Measurements from ENCODE around the gene SAMD4A. TPM values are rescaled to one million over a fixed set of nuclear protein-coding genes. Genes with fewer than 3 reads are reported as not detected.

SAMD4A gene
- polyA plus RNA-seq, 3 donors: 3.2 to 8.6 (median 4.2) TPM

GRCh38 chr14:54711812-54712464 lies 145.0 kb downstream of the SAMD4A start:
- intact Hi-C loops (cut with micrococcal nuclease): no loop called here
- peaks cover 2 to 5% (median 2%) of the 10 kb centered on the region in 3 donors for H3K27me3 Mint-ChIP-seq (ENCODE audit: low read depth in 3 of 3)
- peaks cover 15% of the 10 kb centered on the region for H3K4me1 Mint-ChIP-seq
- Histone ChIP-seq H3K36me3 (replicated peaks in 1 of 2; ENCODE audit: control insufficient read depth in 1 of 2, insufficient read depth in 2 of 2, low read length in 2 of 2) (no peaks in the 10 kb centered on the region), H3K9me3 (replicated peaks in 1 of 2; ENCODE audit: control insufficient read depth in 1 of 2, insufficient read depth in 1 of 2, low read length in 2 of 2) (no peaks in the 10 kb centered on the region), H4K20me1 (ENCODE audit: insufficient read depth, low read length) (no peaks in the 10 kb centered on the region), H3K4me2 (replicated peaks; ENCODE audit: extremely low read depth, low read length, poor library complexity, severe bottlenecking) (peak overlapping the region; percentile 35), H3K27ac (ENCODE audit: low read depth in 1 of 2, low read length in 2 of 2) (peak overlapping the region in 1 of 2 donors; percentile 4), H3K4me1 (ENCODE audit: control insufficient read depth in 1 of 2, insufficient read depth in 2 of 2, low read length in 2 of 2) (peaks cover 15 to 17% of the 10 kb centered on the region in 2 donors), H2AFZ (ENCODE audit: insufficient read depth, low read depth, low read length, poor library complexity, severe bottlenecking) (peak overlapping the region; percentile 15), H3K27me3 (ENCODE audit: control insufficient read depth in 2 of 2, insufficient read depth in 2 of 2, low read length in 2 of 2) (no peaks in the 10 kb centered on the region), H3K79me2 (ENCODE audit: insufficient read depth, low read length) (no peaks in the 10 kb centered on the region), H3K4me3 (replicated peaks in 1 of 3; ENCODE audit: low read depth in 2 of 3, low read length in 3 of 3) (peak overlapping the region in 1 of 3 experiments; percentile 25), H3K9ac (ENCODE audit: insufficient read depth, low read length, poor library complexity, severe bottlenecking) (no peak overlapping the region)
- DNase-seq: peak in 1 of 3 donors; percentile 9
- WGBS (ENCODE audit: insufficient coverage): 26% methylated on average over 3 of the region's 5 CpGs
- no peaks in the 10 kb centered on the region for H3K36me3 Mint-ChIP-seq
- peaks cover 0 to 2% (median 0%) of the 10 kb centered on the region in 7 donors for H3K9me3 Mint-ChIP-seq
- TF ChIP-seq, protein P1, sequence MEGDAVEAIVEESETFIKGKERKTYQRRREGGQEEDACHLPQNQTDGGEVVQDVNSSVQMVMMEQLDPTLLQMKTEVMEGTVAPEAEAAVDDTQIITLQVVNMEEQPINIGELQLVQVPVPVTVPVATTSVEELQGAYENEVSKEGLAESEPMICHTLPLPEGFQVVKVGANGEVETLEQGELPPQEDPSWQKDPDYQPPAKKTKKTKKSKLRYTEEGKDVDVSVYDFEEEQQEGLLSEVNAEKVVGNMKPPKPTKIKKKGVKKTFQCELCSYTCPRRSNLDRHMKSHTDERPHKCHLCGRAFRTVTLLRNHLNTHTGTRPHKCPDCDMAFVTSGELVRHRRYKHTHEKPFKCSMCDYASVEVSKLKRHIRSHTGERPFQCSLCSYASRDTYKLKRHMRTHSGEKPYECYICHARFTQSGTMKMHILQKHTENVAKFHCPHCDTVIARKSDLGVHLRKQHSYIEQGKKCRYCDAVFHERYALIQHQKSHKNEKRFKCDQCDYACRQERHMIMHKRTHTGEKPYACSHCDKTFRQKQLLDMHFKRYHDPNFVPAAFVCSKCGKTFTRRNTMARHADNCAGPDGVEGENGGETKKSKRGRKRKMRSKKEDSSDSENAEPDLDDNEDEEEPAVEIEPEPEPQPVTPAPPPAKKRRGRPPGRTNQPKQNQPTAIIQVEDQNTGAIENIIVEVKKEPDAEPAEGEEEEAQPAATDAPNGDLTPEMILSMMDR (IDR thresholded peaks at IDR 0.05): no peak
- H3K4me3 Mint-ChIP-seq: peak overlapping the region in 1 of 2 donors; percentile 61
- H3K27ac Mint-ChIP-seq: no peak overlapping the region

DNA sequence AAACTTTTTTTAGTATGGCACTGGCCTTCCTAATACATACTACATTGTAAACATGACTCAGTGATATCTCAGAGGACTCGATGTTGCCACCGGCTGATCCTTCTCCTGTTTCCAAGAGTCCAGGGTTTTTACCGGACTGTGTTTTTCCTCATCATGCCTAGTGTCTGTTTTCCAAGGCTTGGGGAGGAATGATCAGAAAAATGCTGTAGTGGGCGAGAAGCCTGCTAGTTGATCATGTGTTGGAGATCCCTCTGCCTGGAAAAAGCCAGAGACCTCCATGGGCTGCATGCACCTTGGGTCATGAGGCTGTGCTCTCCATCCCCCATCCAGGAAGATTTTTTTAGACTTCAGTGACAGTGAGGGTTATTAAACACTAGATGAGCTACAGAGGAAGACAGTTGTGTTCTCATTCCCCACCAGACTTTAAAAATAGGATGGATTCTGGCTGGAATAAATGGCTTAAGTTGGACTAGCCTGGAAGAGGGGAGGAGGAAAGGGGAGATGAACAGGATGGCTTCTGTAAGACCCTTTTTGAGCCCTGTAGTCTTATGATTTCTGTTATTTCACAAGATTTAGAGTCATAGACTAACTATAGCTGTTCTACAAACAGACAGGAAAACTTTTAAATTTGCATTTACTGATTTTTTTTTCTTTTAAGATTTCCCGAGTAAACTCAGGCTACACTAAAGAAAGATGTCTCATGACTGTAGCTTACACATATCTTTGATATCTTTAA lies 145.7 kb downstream of the SAMD4A start:
- Mint-ChIP-seq H3K4me3 (peak overlapping the region; percentile 7 to 61), H3K9me3 (peaks cover 0 to 2% (median 0%) of the 10 kb centered on the region in 7 donors), H3K27me3 (ENCODE audit: low read depth in 3 of 3) (peaks cover 2 to 5% (median 2%) of the 10 kb centered on the region in 3 donors), H3K4me1 (peaks cover 15% of the 10 kb centered on the region), H3K27ac (peak overlapping the region in 2 of 7 donors; percentile 5 to 37), H3K36me3 (no peaks in the 10 kb centered on the region)
- H3K4me1 ChIP-seq (ENCODE audit: control insufficient read depth in 1 of 2, insufficient read depth in 2 of 2, low read length in 2 of 2): peaks cover 15 to 17% of the 10 kb centered on the region in 2 donors
- no peaks in the 10 kb centered on the region for H3K9me3 ChIP-seq (replicated peaks in 1 of 2; ENCODE audit: control insufficient read depth in 1 of 2, insufficient read depth in 1 of 2, low read length in 2 of 2)
- peak in 1 of 3 donors; percentile 29 for DNase-seq
- H3K9ac ChIP-seq (ENCODE audit: insufficient read depth, low read length, poor library complexity, severe bottlenecking): no peak overlapping the region
- no peaks in the 10 kb centered on the region for H4K20me1 ChIP-seq (ENCODE audit: insufficient read depth, low read length)
- H2AFZ ChIP-seq (ENCODE audit: insufficient read depth, low read depth, low read length, poor library complexity, severe bottlenecking): peak overlapping the region; percentile 15
- H3K79me2 ChIP-seq (ENCODE audit: insufficient read depth, low read length): no peaks in the 10 kb centered on the region
- TF ChIP-seq, protein P1 (IDR thresholded peaks at IDR 0.05): no peak
- H3K4me2 ChIP-seq (replicated peaks; ENCODE audit: extremely low read depth, low read length, poor library complexity, severe bottlenecking): peak overlapping the region; percentile 35
- H3K36me3 ChIP-seq (replicated peaks in 1 of 2; ENCODE audit: control insufficient read depth in 1 of 2, insufficient read depth in 2 of 2, low read length in 2 of 2): no peaks in the 10 kb centered on the region
- intact Hi-C loops (cut with micrococcal nuclease): no loop called here
- 11% methylated on average over 4 of the region's 5 CpGs for WGBS (ENCODE audit: insufficient coverage)
- no peak overlapping the region for H3K27ac ChIP-seq (ENCODE audit: low read depth in 1 of 2, low read length in 2 of 2)
- H3K4me3 ChIP-seq (replicated peaks in 1 of 3; ENCODE audit: low read depth in 2 of 3, low read length in 3 of 3): peak overlapping the region in 1 of 3 experiments; percentile 25
- no peaks in the 10 kb centered on the region for H3K27me3 ChIP-seq (ENCODE audit: control insufficient read depth in 2 of 2, insufficient read depth in 2 of 2, low read length in 2 of 2)
